Kidney (tissue), 14 donors: ENCODE measurements around the gene WWC2. TPM values are rescaled to one million over a fixed set of nuclear protein-coding genes. Genes with fewer than 3 reads are reported as not detected.

Experiments
- DNase-seq, 5 donors: peaks; one replicate each; pipeline ENCODE4 v3.0.0-alpha.2; 2013 to 2020
- FAIRE-seq: peaks from 2 replicates; lab custom pipeline; 2012; peaks lifted over from hg19 to GRCh38; lab: Jason Lieb, UNC
- H3K27ac ChIP-seq, 2 donors: one replicate each; pipeline ENCODE4 v1.7.0; 2013; ENCODE audit warnings: low read depth in 2 of 2, low read length in 2 of 2, inconsistent platforms in 1 of 2
- H3K27me3 ChIP-seq: one replicate; pipeline ENCODE4 v1.7.1; 2013; ENCODE audit warnings: low read length, inconsistent platforms; ENCODE audit not compliant: control insufficient read depth, insufficient read depth
- H3K36me3 ChIP-seq, 3 donors: one replicate each; pipeline versions ENCODE4 v1.7.0 to v1.7.1; 2013; ENCODE audit warnings: low read length in 3 of 3, control low read depth in 1 of 3, inconsistent platforms in 1 of 3; ENCODE audit not compliant: insufficient read depth in 3 of 3, control insufficient read depth in 2 of 3
- H3K4me1 ChIP-seq, 3 donors: one replicate each; pipeline versions ENCODE4 v1.7.0 to v1.7.1; 2013; ENCODE audit warnings: low read length in 3 of 3, inconsistent platforms in 1 of 3, low read depth in 1 of 3; ENCODE audit not compliant: control insufficient read depth in 2 of 3, insufficient read depth in 2 of 3
- H3K4me3 ChIP-seq, 3 donors: one replicate each; pipeline versions ENCODE4 v1.7.0 to v1.8.1; 2013; ENCODE audit warnings: low read length in 3 of 3, control low read depth in 1 of 3, inconsistent platforms in 1 of 3
- H3K9ac ChIP-seq, 3 donors: one replicate each; pipeline versions ENCODE4 v1.7.0 to v1.7.1; 2013; ENCODE audit warnings: low read length in 3 of 3, control low read depth in 1 of 3, inconsistent platforms in 1 of 3
- H3K9me3 ChIP-seq, 3 donors: one replicate each; pipeline versions ENCODE4 v1.7.0 to v1.7.1; 2013; ENCODE audit warnings: low read length in 3 of 3, control low read depth in 1 of 3, inconsistent platforms in 1 of 3; ENCODE audit not compliant: control insufficient read depth in 2 of 3, insufficient read depth in 1 of 3
- CTCF ChIP-seq: IDR thresholded peaks from 3 replicates; pipeline ENCODE4 v1.5.1; 2012; ENCODE audit warnings: mild to moderate bottlenecking, moderate library complexity, borderline replicate concordance; ENCODE audit not compliant: insufficient read depth; ENCODE audit errors: extremely low read depth
- intact Hi-C: fragments of 100-400 bp; cut with DNase I; formaldehyde crosslinking; loops from one replicate; pipeline ENCODE4 v1.11.1; 2022
- polyA plus RNA-seq: library from polyadenylated mRNA; stranded (reverse); fragments of 350-450 nt; fragmentation: Illumina TruSeq; extraction: RNeasy Lipid Tissue Mini Kit (QIAGEN cat#74804); gene quantifications from one replicate; pipeline ENCODE4 v1.2.3, GENCODE V29; 2014; ENCODE audit warnings: low read depth, low replicate concordance; ENCODE audit not compliant: insufficient read depth
- total RNA-seq: library from RNA; stranded (reverse); fragmentation: NEBNext Ultra II Directional; extraction: Animal tissue kit (Norgen Biotek cat#: 25700); gene quantifications from one replicate; pipeline ENCODE4 v1.2.1, GENCODE V29; 2021
- donor health status: control.
- donor health status: control.
- donor health status: control.
- donor health status: control.
- donor health status: control.
- donor health status: DM: yes; HTN: yes; CAD: no.
- donor health status: Normal renal cell carcinoma (clear cell type).

Gene WWC2
- total and polyA plus RNA-seq, 2 donors from 2014 or later = 10.1 to 59.6 TPM

GRCh38 chr4:183144787-183145186 is 45.7 kb downstream of the WWC2 start:
- Histone ChIP-seq H3K4me1 (peaks cover 0 to 14% (median 8%) of the 10 kb centered on the region in 3 donors), H3K9ac (no peak overlapping the region), H3K27me3 (no peaks in the 10 kb centered on the region), H3K4me3 (no peak overlapping the region), H3K36me3 (no peaks in the 10 kb centered on the region), H3K9me3 (no peaks in the 10 kb centered on the region), H3K27ac (no peak overlapping the region)
- intact Hi-C loops = no loop called here
- no peak for DNase-seq
- TF ChIP-seq CTCF = no peak
- FAIRE-seq = no peak

GRCh38 chr4:183145773-183146172 is 46.7 kb downstream of the WWC2 start:
- no peak for TF ChIP-seq CTCF
- H3K9ac ChIP-seq = no peak overlapping the region
- no peaks in the 10 kb centered on the region for H3K27me3 ChIP-seq
- no peaks in the 10 kb centered on the region for H3K36me3 ChIP-seq
- no peak overlapping the region for H3K4me3 ChIP-seq
- DNase-seq = no peak
- no peak for FAIRE-seq
- intact Hi-C loops = no loop called here
- H3K27ac ChIP-seq = no peak overlapping the region
- H3K9me3 ChIP-seq = no peaks in the 10 kb centered on the region
- peaks cover 0 to 17% (median 8%) of the 10 kb centered on the region in 3 donors for H3K4me1 ChIP-seq

GRCh38 chr4:183146478-183146877 is 47.4 kb downstream of the WWC2 start:
- FAIRE-seq = no peak
- Histone ChIP-seq H3K27ac (no peak overlapping the region), H3K9me3 (no peaks in the 10 kb centered on the region), H3K36me3 (no peaks in the 10 kb centered on the region), H3K27me3 (no peaks in the 10 kb centered on the region), H3K4me3 (no peak overlapping the region), H3K9ac (no peak overlapping the region), H3K4me1 (peaks cover 0 to 17% (median 8%) of the 10 kb centered on the region in 3 donors)
- no peak for DNase-seq
- no peak for TF ChIP-seq CTCF
- intact Hi-C loops = no loop called here

GRCh38 chr4:183147196-183147595 is 48.1 kb downstream of the WWC2 start:
- FAIRE-seq (no peak), DNase-seq (no peak)
- Histone ChIP-seq H3K4me3 (no peak overlapping the region), H3K27ac (no peak overlapping the region), H3K4me1 (peaks cover 0 to 13% (median 8%) of the 10 kb centered on the region in 3 donors), H3K9ac (no peak overlapping the region), H3K36me3 (no peaks in the 10 kb centered on the region), H3K9me3 (no peaks in the 10 kb centered on the region), H3K27me3 (no peaks in the 10 kb centered on the region)
- intact Hi-C loops = no loop called here
- TF ChIP-seq CTCF = no peak
